Thyroid gland (tissue), 4 donors: Measurements from ENCODE around the gene SMS.

Experiments used
- POLR2A ChIP-seq, 2 donors: fragments of 450-650 bp; IDR thresholded peaks; one replicate each; pipeline ENCODE4 v1.6.1; 2017; ENCODE audit warnings: antibody characterized with exemption in 2 of 2, mild to moderate bottlenecking in 2 of 2, moderate library complexity in 1 of 2
- TF ChIP-seq, protein P1 (sequence below), 6 experiments: fragments of 200-600 bp in 3 of 6; fragments of 450-650 bp in 3 of 6; sonication (generic) in 3 of 6; IDR thresholded peaks; one replicate each; pipeline ENCODE4 v1.5.1; 2016 to 2019; ENCODE audit warnings: antibody characterized with exemption in 6 of 6, mild to moderate bottlenecking in 2 of 6, inconsistent platforms in 1 of 6, moderate library complexity in 1 of 6

DNA sequence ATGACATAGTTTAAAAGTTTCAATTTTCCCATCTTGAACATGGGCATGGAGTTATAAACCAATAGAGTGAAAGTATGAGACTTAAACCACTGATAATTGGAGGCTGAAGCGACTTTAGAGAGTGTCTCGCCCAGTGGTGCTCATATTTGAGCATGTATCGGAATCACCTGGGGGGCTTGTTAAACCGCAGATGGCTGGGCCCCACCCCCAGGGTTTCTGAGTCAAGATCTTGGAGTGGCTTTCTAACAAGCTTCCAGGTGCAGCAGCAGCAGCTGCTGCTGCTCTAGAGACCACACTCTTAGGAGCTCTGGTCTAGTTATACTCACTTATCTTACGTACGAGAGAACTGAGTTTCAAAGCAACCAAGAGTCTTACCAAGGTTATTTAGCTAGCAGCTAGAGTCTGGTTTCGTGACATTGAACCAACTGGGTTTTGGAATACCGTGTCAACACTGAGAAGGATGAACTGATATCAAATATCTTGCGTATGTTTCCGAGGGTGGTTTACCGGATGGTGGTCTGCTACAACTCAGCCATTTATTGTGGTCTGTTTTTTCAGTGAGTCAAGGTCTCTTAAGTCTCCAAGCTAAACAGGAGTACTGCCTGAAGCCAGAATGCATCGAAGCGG, 97.5 kb downstream of the SMS start:
- TF ChIP-seq, protein P1, sequence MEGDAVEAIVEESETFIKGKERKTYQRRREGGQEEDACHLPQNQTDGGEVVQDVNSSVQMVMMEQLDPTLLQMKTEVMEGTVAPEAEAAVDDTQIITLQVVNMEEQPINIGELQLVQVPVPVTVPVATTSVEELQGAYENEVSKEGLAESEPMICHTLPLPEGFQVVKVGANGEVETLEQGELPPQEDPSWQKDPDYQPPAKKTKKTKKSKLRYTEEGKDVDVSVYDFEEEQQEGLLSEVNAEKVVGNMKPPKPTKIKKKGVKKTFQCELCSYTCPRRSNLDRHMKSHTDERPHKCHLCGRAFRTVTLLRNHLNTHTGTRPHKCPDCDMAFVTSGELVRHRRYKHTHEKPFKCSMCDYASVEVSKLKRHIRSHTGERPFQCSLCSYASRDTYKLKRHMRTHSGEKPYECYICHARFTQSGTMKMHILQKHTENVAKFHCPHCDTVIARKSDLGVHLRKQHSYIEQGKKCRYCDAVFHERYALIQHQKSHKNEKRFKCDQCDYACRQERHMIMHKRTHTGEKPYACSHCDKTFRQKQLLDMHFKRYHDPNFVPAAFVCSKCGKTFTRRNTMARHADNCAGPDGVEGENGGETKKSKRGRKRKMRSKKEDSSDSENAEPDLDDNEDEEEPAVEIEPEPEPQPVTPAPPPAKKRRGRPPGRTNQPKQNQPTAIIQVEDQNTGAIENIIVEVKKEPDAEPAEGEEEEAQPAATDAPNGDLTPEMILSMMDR (IDR thresholded peaks at IDR 0.05): no peak
- no peak for TF ChIP-seq POLR2A (IDR thresholded peaks at IDR 0.05)
